GM18873 (cell line): ENCODE measurements around the gene SEMA5A.
A peak's percentile ranks its signal among the peaks of the same experiment; 100 is the strongest.

Experiments used
- ATAC-seq: cut with Tn5 transposase; IDR thresholded peaks from one replicate; pipeline ENCODE4 v1.9.1; 2021; ENCODE audit warnings: mild to moderate bottlenecking, moderate library complexity, moderate number of reproducible peaks; ENCODE audit not compliant: unreplicated experiment, low FRiP score

Gene SEMA5A

DNA sequence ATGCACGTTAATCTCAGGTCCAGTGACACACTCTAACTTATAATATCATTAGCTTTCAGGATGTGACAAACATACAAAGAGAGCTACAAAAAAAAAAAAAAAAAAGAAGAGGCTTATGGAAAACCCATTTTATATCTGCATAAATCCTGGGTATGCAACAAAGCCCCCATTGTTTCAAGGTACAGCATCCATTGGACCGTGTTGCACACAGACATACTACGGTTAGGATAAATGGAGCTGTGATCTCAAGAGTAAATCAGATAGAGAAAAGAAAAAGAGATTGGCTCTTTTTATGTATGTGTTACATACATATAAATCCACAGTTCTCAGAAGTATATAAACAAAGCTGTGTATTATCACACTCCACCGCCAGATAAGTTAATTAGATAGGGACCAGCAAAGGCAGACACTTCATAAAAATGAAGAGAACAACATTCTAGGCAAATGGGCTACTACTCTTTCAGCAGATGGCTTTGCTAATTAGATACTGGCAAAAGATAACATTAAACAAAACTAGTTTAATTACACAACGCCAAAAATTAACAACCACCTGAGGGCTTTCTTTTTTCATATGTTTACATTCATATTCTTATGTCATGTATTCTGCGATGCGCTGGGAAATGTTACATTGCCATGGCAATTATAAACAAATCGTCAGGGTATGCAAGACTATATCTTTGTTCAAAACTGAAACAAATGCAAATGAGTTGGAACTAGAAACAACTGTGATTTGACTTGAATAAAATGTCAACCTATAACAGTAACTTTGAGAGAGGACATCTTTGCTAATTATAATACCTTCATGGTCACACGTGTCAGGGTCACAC lies 304.2 kb downstream of the SEMA5A start:
- ATAC-seq: no peak

DNA sequence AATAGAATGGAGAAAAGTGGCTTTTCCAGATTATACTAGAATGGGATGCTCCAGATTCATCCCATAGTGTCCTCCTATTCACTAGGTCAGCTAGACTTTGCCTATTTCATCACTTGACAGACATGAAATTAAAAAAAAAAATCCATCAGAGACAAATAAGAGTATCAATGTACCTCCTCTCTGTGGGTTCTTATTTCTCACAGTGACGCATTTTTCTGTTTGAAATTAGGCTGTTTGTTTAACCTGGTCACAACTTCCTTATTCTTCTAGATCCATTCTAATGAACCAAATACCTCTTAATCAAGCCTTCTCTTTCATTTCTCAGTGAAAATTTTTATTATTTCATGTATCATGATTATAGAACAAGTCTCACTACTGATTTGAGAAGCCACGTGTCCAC lies 305.4 kb downstream of the SEMA5A start:
- ATAC-seq: no peak

DNA sequence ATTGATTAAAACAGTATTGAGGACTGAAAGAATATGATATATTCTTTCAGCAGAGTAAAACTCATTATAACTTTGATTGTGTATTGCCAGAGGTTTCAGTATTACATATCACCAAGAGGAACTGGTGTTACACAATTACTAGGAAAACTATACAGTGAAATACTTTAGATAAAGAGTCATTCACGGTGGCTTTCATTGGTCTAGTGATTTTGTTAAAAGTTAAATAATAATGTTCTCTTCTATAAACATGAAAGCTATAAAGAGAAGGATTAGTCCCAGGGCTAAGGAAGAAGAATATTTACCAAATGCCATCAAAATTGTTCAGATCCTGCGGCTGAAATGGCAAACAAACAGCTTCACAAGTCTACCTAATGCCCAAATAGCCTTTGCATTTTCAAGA lies 306.2 kb downstream of the SEMA5A start:
- ATAC-seq: no peak

DNA sequence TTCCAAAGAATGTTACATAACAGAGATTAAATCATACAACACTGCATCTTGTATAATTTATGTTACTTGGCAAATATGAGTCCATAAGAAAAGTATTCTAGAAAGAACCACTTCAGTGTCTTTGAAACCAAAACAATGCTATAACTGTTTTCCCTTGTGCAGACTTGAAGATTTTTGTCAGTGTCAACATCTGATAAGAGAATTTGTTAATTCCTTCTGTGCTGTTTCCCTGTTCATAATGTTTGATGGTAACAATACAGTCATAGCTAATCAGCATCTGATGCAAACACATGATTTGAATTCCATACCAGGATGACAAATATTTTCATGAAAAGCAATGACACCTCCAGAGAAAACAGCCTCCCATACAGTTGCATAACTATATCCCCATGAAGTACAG lies 306.8 kb downstream of the SEMA5A start:
- ATAC-seq: no peak

DNA sequence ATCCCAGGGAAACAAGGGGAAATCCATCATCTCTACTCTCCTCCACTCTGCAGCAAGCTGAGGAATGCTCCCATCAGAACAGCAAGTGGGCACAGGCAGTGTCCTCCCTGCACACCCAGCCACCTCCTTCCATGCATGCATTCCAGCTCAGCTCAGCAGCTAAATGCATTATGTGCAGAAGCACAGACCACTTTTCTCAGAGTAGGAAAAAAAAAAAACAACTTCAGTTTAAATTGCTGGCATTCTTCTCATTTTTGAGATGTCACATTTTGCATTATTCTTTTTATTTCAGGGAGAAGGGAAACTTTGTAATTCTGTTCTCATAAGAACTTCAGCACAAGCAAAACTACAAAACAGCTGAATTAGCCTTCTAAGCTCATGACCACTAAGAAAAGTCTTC lies 312.2 kb downstream of the SEMA5A start:
- ATAC-seq: no peak

DNA sequence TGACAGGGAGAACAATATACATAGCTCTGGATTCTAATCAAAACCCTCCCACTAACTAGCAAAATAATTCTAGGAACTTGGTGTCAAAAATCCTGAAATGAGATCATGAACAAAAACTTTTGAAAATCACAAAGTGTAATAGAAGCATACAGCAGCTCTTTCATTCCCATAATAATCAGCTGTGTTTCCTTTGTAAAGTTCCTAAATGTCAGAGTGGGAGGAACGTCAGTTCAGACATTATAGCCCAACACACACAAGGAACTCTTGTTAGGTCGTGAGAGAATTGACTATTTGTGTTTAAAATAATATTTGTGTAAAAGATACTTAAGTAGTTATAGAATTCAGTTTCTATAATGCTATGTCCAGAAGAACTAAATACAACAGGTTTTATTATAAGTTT lies 312.8 kb downstream of the SEMA5A start:
- ATAC-seq: no peak

DNA sequence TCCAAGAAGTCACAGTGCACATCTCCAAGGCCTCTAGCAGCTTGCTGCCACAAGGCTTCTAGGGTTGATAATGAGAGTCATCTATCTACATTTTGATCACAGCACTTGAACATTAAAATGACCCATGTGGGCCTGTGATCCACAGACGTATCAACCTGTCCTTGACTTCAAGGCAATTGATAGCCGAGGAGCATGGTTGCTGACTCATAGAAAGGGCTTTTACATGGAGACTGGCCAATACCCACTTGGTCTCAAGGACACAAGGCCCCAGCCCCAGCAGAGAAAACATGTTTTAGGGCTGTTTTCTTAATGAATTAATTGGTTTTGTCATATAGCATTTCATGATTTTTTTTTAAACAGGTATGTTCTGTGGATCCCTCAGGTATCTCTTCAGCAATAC lies 314.0 kb downstream of the SEMA5A start:
- no peak for ATAC-seq

DNA sequence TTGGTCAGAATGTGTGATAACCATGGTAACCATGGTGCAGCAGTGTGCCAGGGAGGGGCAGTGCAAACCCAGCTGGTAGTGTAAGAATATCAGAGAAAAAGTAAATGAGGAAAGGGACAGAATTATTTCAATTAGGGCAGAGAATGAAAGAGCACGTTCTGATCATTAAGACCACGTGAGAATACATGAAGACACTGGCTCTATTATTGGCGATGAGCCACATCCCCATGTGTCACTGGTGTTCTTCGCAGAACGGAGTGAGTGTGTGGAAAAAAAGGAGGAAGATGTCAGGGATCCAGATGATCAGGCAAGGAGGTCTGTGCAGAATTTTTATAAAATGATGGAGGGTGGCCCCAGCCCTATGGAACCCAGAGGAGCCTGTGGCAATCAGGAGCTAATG lies 315.5 kb downstream of the SEMA5A start:
- ATAC-seq: no peak

DNA sequence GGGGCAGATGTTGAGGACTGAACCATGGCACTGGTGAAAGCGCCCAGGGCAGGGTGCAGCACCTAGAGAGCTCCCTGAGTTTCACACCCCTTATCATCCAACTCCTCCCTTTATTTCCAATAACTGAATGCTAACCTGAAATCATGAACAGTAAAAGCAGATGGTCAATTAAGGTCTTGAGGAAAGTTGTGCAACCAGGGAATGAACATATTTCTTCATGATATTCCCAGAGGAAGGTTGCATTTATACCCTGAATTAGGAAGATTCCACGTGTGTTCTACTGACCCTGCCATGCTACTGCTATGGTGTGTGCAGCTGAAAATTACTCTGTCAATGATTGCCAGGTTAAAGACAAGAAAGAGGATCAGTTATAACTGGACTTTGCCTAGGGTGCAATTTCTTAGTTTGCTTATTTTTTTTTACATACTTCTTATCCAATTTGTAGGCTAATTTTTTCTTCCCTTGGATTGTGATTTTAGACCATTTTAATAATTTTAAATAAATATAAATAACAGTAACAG lies 319.8 kb downstream of the SEMA5A start:
- no peak for ATAC-seq

DNA sequence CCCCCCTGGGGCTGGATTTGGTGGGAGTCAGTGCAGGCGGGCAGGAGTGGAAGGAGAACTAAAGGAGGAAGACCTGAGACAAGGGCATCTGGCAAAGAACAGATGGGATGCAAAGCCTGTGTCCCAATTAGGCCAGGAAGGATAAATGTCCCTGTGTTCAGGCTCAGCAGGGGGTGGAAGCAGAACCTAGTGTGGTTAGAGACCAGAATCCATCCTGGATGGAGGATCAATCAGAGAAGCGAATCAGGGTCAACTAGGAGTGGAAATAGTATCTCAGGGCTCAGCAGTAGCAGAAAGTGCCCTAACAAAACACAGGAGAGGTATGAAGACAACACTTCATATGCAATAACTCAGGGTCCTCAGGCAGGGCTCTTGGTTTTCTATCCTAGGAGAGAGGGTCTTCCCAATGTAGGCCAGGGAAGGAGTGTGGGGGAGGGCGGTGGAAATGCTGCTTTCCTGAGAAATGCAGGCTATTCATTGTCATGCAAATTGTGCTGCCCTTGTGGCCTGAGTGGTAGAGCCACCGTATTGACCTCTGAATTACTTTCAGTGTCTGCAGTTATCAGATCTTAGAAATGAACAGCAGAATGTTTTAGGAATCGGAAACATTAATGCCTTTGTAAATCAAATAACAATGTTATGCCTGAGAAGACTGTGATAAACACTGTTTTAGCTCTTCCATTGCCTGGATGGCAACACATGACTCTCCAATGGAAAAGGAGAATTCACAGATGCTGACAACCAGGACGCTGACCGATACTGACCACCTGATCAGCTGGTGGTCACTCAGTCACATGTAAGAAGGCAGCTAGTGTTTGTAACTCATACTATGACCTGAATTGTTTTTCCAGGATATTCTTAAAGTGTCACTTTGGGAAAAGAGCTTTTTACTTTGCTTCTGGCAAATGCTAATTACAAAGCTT lies 323.6 kb downstream of the SEMA5A start:
- no peak for ATAC-seq

DNA sequence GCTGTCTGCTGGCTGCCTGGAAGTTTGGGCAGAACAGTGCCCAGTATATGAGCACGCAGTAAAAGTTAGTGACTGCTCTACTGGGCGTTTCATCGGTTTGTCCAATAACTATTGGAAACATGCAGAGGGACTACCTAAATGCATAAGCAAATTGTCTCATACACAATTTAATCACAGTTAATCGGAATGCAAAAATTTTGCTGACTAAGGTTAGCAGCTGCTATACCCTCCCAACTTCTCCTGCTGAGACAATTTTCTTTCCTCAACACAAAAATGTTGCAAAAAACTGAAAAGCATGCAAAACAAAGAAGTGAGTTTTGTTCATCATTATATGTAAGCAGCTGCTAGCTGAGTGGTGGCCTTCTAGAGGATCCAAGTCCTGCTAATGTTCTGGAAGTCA lies 327.5 kb downstream of the SEMA5A start:
- no peak for ATAC-seq

DNA sequence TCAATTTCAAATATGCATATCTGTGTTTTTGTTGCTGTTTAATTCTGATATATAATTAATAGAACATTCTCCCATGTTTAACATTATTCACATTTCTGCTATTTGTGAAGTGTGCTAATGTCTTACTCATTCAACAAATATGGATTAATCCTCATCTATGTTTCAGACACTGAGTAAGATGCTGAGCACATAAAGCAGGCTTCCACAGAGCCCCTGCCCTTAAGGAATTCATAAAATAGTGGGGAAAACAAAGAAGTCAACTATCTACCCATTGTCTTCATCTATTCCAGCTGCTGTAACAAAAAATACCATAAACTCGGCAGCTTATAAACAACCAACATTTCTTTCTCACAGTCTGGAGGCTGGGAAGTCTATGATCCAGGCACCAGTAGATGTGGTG lies 333.3 kb downstream of the SEMA5A start:
- ATAC-seq: no peak

DNA sequence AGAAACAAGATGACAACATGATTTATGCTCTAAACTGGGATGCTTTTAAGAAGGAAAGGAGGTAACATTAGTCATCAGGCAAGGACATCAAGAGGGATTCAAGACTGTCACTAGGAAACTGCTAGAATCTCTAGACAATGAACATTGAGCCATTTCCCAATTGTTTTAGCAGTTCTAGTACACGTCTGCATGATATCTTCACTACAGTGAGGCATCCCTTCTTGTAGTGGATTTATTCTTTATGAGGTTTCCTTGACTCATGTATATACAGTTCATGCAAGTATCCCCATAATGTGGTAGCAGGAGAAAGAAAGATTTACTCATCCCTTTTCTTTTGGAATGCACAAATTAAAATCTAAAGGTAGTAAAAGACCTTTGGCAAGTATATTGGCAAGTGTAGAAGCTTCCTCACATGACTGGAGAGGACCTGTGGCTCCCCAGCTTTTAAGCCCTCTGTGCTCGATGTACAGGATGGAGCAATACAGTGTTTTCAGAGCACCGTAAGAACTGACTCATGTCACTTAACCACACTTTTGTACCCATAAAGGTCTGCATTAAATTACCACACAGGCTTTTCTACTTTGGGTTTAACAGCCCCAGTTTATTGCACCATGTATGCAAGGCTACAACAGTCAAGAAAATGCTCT lies 335.9 kb downstream of the SEMA5A start:
- ATAC-seq: no peak

DNA sequence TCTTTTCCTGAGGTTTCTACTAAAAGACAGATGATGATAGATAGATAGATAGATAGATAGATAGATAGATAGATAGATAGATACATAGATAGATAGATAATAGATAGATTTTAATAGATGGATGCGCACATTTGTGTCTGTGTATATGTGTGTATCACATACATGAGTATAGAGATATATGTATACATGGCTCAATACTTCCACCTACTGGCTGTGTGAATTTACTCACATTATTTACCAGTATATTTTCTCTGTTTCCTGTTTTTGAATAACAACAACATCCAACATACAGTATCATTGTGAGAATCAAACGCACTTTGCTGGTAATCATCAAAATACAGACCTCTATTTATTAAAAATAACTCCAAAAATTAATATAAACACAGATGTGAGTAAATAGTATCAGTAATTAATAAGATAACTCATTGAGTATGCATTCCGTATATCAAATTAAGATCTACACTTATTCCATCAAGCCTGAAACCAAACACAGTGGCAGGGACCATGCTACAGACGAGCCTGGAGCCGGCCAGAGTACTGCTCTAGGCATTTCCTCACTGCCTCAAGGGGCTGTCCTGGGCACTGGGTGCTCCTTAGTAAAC lies 338.0 kb downstream of the SEMA5A start:
- ATAC-seq: peak; percentile 59

DNA sequence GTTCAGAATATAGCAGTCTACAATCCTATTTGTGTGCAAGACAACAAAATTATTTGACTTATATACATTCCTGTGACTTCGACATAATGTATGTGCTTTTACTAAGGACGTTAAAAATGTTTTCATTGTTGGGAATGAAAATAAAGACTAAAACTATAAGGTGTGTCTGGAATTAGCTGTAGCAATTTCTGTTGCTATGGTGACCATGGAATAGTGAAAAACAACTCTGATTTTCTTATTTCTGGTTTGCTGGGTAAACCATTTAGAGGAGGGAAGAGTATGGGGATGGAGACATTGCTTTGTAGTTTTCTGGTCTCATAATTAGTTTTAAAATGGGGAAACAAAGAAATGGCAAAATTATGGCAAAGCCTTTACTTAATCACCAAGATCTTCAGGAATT lies 343.2 kb downstream of the SEMA5A start:
- ATAC-seq: no peak

DNA sequence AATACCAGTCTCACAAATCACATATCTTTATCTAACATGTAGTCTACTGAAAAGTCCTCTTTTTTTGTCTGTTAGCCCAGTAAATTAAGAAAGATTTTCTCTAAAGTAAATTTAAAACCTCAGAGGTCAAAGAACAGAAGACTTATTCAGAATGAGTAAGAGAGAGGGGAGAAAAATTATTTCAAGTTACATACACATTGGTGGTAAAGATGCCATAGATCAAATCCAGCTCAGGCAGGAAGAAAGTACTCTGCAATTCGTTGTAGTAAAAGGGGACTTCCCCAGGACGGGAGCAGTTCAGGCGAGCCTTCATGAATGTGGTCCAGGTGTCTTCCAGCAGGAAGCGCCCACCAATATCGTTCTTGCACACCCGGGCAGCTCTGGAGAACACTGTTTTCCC lies 344.1 kb downstream of the SEMA5A start:
- no peak for ATAC-seq

DNA sequence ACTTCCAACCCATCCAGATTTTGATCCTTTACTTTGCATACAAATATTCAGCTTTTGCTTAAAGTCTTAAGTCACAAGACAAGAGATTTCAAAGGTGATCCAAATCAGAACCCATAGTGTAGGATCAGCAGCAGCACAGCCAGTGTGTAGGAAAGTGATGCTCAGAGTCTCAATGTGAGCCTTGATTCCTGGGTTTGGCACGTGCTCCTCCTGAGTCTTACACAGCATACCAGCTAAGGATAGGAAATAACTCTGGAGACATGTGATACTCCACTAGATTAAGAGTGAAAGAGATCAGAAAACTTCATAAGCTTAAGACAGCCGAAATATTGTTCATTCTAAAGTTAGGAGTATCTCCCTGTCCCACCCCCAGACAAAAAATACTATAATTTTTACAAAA lies 344.9 kb downstream of the SEMA5A start:
- ATAC-seq: no peak

DNA sequence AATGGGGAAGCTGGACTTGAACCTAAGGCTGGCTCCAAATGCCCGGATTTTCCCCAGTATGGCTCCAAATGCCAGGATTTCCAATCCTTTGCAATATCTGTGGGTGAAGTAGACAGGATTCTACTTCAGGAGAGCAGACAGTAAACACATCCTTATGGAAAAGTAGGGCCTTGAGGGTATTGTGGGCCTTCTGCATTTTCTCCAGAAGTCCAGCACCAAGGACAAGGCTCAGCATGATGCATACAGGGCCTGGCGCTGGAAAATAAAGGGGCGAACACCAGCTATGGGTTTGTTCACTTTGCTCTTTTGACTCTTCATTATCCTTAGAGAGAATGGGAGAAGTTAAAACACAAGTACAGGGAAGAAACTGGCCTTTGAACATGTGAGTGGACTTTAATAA lies 347.5 kb downstream of the SEMA5A start:
- ATAC-seq: no peak

DNA sequence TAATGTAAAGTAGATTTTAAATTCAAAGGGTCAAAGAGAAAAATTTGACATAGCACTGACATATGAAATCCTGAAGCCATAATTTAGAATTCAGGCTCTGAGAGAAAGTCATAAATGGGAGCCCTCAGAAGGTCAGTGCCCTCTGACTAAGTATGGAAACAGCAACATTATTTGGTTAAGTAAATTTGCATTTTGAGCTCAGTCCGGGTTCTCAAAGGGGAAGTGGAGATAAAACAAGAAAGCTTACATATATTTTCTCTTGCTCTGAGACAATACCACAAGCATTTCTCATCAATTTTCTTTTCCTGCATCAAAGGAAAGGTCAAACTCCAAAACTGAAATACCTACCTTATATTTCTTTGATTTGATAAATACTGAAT lies 348.0 kb downstream of the SEMA5A start:
- no peak for ATAC-seq

DNA sequence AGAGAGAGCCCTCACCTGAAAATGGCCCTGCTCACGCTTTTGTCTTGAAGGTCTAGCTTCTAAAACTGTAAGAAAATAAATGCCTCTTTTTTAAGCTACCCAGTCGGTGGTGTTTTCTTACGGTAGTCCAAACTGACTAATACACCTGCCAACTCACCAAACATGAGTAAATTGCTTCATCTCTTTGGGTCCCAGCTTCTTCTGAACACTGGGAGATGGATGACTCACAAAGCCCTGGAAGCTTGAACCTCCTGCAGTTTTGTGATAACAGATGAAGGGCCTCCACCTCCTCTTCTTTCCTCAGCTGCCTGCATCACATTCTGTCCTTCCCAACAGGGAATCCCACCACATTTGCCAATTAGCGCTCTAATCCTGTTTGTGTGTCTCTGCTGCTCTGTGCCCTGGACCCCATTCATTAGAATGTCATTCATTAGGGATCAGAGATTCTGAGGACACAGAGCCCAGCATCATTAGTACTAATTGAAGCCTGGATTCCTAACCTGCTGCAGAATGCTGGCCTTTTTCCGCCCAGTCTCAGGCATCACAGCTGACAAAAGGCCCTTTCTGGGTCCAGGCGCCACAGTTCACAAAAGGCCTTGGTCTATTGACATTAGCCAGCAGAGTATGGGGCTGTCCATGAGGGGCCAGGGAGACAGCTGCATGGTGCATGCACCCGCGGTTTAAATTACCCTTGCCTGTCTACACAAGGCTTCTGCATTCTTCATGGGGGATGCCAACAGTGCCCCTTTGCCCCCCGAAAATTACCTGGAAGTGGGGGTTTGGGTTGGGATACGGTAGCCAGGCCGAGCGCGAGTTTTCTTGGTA lies 349.3 kb downstream of the SEMA5A start:
- no peak for ATAC-seq
